IPS-NIHi7 (cell line): ENCODE results near the gene NOX5.

Experiments
- DNase-seq: peaks from one replicate; pipeline ENCODE4 v3.0.0; 2012; ENCODE audit warnings: mixed read lengths; ENCODE audit errors: extremely low spot score

The NOX5 gene

DNA sequence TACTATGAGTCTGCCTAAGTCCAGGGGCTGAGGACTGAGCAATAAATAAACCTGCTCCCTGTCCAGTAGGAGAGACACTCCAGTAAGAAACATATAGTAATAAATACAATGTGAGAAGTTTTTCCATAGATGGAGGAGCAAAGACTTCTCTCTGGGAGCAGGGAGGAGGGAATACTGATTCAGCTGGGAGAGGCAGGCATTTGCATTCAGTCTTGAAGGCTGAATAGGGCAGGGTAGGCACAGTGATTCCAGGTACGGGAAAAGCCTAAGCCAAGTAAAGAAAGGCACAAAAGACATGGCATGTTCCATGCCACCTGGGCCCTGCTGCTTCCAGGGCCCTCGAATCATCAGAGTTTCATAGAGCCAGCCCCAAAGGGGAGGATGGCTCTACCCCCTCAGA, 86.3 kb downstream of the NOX5 start:
- DNase-seq, result no peak

DNA sequence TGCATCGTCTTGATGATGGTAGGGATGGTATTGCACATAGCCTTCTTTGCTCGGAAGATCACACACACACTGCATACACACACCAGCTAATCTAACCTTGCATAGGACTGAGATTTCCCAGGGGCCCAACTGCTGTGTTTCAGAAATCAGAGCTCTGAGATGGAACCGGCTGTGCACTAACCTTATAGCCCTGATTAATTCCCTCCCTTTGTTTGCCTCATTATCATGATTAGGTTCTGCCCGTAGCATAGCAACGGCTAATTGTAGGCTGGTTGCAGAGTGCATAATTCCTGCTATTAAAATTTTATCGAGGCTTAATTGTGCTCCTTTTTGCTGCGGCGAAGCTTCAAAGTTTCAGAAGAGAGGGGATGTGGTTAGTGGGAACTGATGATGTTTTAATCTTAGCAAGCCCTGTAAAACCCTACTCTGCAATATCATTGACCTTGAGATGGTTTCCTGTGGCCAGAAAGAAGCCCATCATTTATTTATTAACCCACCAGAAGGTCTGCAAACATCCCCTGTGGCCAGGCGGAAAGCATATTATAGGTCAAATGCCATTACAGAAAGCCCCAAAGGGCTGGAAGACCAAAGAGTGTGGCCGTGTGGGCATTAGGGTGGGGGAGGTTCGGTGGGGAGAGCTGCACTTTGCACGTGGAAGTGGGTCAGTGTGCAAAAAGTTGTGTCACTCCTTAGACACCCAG, 89.7 kb downstream of the NOX5 start:
- no peak for DNase-seq

DNA sequence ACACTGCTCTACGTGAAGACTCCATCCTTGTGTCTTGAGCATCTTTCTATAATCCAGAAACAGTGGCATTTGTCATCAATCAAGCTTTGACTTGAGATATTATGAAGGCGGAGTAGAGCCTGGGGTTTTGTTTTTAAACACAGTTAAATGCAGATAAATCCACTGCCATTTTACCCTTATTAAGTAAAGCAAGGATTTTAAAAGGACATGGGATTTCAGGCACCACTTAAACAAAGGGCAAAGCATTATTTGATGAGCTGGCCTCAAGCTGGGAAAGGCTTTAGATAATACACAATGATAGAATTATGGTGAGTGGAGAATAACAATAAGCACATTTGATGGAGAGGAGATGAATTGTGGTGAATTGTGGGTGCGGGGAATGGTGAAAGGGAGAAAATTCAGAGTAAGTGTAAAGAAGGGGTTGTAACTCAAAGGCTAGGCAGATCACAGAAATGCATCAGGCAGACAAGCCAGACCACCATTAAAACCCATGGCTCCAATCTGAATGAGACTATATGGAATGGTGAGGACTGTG, 91.0 kb downstream of the NOX5 start:
- DNase-seq, result no peak

DNA sequence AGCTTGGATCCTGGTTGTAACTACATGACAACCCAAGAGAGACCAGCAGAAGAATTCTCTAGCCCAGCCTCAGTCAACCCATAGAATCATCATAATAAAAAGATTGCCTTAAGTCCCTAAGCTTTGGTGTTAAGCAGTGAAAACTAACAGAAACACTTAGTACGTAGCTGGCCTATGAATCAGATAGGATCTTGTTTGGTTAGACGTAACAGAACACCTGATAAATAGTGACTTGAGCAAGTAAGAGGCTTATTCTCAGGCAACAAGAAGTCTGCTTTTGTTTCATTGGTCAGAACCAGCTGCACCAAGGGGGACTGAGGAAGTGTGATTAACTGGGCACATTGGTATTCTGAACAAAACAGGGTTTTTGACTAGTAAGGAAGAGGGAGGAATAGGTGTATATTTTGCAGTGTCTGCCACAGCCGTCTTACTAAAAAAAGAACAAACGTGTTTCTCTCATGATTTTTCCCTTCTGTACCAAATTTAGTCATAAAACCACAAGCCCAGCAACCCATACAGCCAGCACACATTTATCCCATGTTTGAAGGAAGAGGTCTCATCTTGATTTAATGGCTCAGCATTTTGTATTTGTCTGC, 92.6 kb downstream of the NOX5 start:
- DNase-seq, result no peak
